GM12873 (cell line): ENCODE data around the gene GTF2F1.

ENCODE experiments used
- TF ChIP-seq, protein P1 (sequence below): IDR thresholded peaks from 2 replicates; pipeline ENCODE4 v1.5.1; 2012; ENCODE audit warnings: low read depth, mild to moderate bottlenecking, moderate library complexity, low read length, control low read depth; ENCODE audit not compliant: insufficient read depth; ENCODE audit errors: missing control alignments

The GTF2F1 gene

GRCh38 chr19:6383188-6383587 is 9.8 kb downstream of the GTF2F1 start:
- TF ChIP-seq, protein P1, sequence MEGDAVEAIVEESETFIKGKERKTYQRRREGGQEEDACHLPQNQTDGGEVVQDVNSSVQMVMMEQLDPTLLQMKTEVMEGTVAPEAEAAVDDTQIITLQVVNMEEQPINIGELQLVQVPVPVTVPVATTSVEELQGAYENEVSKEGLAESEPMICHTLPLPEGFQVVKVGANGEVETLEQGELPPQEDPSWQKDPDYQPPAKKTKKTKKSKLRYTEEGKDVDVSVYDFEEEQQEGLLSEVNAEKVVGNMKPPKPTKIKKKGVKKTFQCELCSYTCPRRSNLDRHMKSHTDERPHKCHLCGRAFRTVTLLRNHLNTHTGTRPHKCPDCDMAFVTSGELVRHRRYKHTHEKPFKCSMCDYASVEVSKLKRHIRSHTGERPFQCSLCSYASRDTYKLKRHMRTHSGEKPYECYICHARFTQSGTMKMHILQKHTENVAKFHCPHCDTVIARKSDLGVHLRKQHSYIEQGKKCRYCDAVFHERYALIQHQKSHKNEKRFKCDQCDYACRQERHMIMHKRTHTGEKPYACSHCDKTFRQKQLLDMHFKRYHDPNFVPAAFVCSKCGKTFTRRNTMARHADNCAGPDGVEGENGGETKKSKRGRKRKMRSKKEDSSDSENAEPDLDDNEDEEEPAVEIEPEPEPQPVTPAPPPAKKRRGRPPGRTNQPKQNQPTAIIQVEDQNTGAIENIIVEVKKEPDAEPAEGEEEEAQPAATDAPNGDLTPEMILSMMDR = no peak

GRCh38 chr19:6381030-6381750 is 11.8 kb downstream of the GTF2F1 start:
- TF ChIP-seq, protein P1 = no peak

DNA sequence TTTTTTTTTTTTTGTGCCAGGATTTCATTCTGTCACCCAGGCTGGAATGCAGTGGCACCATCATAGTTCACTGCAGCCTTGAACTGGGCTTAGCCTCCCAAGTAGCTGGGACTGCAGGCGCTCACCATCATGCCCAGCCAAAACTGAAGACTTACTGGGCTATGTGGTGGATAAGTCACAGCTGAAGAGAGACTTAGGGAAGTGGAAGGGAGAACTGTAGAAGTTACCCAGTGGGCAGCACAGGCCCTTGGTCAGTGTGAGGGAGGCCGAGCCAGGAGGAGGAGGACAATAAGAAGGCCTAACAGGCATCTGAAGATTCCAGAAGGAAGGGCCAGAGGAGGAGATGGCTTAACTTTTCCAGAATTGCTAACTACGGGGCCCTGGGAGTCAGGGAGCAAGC is 13.2 kb downstream of the GTF2F1 start:
- TF ChIP-seq, protein P1 = no peak

DNA sequence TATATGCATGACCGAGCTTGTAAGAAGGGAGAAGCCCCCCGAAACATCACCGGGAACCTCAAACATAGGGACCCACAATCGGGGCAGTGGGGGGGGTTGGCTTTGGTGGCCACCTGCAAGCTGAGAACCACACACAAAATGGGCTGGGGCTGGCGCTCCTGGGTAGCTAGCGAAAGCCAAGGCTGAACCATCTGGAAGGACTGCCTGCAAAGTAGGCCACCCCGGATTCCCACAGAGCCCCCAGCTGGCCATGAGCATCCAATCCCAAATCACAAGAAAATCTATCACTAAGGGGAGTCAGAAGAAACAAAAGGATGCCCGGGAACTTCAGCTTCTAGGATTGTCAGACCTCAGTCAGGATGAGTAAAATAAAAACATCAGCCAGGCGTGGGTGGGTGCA is 14.5 kb downstream of the GTF2F1 start:
- TF ChIP-seq, protein P1 = no peak

DNA sequence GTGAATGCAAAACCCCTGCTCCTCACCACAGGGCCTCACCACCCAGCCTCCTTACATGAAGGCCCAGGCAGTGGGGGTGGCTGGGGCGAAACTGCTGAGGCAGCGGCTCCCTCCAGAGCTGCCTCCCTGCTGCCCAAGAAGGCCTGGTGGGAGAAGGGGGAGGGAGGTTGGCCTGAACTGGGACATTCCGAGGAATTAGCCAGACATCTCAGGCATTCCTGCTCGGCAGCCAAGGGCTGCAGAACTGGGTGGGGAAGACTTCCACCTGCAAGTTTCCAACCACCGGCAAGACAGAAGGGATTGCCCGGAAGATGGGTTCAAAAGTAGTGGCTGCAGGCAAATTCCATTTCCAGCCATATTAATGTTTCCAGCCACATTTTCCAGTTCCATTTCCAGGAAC is 14.9 kb downstream of the GTF2F1 start:
- TF ChIP-seq, protein P1 = no peak

DNA sequence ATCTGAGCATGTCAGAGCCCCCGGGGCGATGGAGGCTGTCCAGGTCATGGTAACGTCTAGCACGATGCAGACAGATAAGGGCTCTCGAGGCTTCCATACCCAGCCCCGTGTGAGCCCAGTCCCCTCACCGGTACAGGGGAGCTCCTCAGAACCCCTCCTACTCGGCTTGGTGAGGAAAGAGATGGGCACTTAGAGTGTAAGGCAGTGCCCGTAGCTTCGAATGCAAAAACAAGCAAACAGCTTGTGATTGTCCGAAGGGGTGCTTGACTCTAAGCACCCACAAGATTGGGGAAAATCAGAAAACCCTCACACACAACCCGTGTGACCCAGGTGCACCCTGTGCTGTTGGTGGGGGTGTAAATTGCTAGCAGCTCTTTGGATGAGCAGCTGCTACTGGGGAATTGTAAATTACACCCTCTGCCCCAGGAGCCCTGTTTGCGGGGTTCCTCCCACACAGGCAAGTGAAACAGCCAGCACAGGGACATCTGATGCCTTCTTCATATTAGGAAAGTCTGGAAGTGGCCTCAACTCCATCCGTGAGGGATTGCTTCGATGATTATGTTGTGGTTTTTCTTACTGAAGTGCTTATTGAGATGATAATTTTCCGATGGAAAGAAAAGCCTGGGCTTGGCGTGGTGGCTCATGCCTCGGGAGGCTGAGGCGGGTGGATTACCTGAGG is 16.3 kb downstream of the GTF2F1 start:
- TF ChIP-seq, protein P1 = no peak

- TF ChIP-seq, protein P1 = no peak
These were observed 17.5 kb downstream of the GTF2F1 start, which contains the start of gene PSPN for GRCh38 chr19:6375411-6376010. Gene PSPN (minus strand): TSS chr19:6375933. CDS start chr19:6375849, 84 bp downstream.
